GM21717 (cell line): Measurements from ENCODE around the gene ERP44.
"Not testable (repeated sequence)": the region's sequence is repeated elsewhere in the genome, so short reads cannot be mapped to it uniquely, and the experiment has no call there.

ENCODE experiments used
- ATAC-seq: cut with Tn5 transposase; IDR thresholded peaks from one replicate; pipeline ENCODE4 v1.9.1; 2021; ENCODE audit warnings: mild to moderate bottlenecking, moderate library complexity; ENCODE audit not compliant: unreplicated experiment

The ERP44 gene

DNA sequence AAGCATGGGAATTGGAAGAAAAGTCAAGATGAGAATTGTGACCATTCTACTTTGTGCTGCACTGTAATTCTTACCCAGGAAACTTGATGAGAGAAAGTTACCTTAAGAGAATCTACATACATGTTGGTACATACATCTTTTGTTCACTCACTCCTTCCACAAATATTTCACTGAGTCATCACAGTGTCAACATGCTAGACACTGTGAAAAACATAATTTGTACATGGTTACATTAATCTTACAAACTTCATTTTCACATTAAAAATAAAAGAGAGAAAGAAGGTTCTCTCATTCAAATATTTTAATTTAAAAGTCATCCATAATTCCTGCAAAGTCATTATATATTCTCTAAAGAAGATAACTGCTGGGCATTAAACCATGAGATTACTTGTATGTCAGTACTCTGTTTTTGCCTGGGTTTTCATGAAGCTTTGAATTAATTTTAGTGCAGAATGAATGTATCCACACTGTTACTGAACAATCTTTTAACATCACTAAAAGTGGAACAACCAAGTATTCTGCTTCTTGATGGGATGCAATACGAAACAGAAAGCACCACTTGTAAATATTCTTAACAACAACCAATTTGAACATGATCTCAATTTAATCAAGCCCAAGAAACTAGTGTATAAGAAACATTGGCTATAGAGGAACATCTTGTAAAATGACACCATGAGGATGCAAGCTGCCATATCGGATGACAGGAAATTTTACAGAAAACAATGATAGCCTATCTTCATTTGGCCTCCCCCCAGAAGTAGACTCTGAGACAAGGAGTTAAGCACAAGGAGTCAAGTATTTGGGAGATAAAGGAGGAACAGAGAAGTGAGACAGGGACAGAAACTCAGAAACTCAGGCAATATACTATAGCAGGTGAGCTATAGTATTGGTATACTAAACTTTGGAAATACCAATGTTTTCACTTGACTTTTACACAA is 28.4 kb downstream of the ERP44 start:
- no peak for ATAC-seq

DNA sequence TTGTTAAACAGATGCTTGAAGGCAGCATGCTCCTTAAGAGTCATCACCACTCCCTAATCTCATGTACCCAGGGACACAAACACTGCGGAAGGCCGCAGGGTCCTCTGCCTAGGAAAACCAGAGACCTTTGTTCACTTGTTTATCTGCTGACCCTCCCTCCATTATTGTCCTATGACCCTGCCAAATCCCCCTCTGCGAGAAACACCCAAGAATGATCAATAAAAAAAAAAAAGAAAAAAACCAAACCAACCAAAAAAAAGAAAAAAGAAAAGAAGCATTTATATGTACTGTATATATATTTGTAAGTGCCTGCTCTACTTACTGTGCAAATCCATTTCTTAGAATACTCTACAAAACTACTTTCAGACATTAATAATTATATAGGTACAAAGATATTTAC is 29.7 kb downstream of the ERP44 start:
- not testable (repeated sequence) for ATAC-seq

DNA sequence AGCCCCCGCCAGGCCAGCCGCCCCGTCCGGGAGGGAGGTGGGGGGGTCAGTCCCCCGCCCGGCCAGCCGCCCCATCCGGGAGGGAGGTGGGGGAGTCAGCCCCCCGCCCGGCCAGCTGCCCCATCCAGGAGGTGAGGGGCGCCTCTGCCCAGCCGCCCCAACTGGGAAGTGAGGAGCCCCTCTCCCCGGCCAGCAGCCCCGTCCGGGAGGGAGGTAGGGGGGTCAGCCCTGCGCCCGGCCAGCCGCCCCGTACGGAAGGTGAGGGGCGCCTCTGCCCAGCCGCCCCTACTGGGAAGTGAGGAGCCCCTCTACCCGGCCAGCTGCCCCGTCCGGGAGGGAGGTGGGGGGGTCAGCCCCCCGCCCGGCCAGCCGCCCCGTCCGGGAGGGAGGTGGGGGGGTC is 30.8 kb downstream of the ERP44 start:
- ATAC-seq: not testable (repeated sequence)

DNA sequence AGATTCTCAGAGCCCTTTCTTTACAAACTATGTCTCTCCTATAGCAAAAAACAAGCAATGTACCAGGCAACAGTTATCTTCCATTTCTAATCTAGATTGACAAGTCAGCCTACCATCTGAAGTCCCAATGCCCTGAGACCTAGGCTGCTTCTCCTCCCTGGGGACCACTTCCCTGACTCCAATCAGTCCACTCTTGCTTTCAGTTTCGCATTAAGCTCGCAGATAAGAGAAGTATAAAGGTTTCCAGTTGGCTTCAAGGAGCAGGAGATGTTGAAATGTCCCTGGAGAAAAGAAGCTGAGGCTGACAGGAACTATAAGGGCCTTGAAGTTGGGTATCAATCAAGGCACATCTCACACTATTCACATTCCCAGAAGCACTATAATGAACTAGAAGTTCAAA is 32.3 kb downstream of the ERP44 start:
- ATAC-seq: peak; percentile 92

DNA sequence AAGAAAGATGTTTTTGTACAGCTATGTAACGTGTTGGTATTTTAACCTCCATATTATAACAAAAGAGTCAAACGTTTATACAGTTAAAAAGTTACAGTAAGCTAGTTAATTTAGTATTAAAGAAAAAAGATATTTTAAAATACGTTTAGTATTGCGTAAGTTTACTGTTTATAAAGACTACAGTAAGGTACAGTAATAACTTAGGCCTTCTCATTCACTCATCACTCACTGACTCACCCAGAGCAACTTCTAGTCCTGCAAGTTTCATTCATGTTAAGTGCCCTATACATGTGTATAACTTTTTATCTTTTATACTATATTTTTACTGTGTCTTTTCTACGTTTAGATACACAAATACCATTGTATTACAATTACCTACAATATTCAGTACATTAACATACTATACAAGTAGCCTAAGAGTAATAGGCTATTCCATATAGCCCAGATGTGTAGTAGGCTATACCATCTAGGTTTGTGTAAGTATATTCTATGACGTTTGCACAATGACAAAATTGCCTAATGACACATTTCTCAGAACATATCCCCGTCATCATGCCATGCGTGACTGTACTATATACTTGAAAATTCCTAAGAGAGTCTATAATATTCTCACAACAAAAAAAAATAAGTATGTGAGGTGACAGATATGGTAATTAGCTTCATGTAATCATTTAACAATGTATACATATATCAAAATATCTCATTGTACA is 33.8 kb downstream of the ERP44 start:
- no peak for ATAC-seq

DNA sequence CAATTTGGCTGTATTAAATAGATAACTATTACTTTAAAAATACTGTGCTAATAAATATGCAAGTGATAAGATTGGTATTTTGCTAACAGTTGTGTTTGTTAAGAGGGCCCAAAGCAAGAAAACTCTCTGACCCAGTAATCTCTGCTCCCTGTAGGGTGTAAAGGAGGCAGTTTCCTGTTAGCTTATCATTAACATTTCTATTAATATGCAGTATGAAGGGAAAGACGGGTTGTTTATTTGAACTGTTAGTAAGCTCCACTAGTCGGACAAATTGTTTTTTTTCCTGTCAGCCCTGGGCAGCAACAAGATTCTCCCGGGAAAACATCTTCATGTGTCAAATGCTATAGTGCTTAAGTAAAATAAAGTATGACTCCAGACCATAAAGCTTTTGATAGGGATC is 35.6 kb downstream of the ERP44 start:
- ATAC-seq: no peak

DNA sequence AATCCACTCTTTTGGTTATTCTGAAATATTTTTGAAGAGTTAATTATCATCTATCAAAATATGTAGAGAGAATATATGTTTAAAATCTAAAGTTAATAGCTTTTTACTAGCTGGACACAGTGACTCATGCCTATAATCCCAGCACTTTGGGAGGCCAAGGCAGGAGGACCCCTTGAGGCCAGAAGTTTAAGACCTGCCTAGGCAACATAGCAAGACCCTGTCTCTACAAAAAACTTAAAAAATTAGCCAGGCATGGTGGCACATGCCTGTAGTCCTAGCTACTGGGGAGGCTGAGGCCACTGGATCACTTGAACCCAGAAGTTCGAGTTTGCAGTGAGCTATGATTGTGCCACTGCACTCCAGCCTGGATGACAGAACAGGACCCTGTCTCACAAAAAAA is 36.1 kb downstream of the ERP44 start:
- ATAC-seq: not testable (repeated sequence)

DNA sequence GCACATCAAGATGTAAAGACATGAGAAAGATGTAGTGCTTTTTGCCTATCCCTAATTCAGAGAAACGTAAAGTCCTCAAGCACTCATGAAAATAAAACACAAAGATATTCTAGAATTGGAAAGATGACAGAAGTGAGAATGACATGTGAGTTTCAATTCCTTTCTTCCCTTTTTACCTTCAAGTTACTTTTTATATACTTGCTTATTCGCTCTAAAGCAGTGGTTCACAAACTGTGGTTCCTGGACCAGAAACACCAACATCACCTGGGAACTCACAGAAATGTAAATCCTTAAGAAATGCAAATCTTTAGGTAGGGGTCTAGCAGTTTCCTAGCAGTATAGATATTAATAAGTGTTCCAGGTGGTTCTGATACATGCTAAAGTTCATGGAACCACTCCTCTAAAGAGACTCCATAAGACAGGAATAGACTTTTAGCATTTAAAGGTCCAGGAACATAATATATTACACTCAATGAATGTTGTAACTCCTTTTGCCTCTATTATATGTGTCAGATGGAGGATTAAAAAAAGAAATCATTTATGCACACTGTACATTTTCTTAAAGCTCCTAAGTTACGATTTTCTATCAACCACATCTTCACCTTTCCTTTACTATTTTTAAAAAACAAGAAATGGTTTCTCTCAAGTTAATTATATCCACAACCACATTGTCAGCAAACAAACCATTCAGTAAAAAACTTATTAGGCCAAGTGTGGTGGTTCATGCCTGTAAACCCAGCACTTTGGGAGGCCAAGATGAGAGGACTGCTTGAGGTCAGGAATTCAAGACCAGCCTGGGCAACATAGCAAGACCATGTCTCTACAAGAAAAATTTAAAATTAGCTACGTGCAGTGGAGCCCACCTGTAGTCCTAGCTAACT is 39.9 kb downstream of the ERP44 start:
- ATAC-seq: peak; percentile 79

DNA sequence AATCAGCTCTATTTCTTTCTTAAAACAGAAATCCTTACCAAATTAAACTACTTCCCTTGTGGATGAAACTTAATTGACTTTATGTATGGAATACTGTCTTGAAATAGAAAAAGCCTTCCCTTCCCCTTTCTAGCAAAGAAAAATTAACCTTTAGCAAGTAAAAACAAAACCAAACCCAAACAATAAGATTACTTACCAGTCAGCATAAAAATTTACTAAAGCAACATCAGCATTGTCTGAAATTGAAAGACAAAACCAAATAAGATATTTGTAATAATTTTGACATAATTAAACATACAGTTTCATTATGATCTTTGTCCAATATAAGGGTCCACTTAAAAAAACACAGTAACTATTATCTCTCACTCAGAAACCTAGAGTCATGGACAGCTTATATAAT is 41.2 kb downstream of the ERP44 start:
- ATAC-seq: no peak

DNA sequence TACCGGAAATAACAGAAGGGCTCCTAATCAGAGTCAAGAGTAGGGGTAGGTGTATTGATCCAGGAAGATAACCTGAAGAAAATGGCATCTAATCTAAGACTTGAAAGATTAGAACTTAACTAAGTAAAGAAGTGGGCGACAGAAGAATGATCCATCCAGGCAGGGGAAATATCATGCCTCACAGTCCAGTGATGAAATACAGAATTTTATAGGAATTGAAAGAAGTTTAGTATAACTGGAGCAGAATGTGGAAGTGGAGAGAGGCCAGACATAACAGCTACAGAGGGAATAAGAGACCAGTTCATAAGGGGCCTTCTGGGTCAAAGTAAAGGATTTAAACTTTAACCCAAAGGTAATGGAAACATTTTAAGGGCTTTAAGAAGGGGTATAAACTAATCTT is 42.2 kb downstream of the ERP44 start:
- no peak for ATAC-seq

DNA sequence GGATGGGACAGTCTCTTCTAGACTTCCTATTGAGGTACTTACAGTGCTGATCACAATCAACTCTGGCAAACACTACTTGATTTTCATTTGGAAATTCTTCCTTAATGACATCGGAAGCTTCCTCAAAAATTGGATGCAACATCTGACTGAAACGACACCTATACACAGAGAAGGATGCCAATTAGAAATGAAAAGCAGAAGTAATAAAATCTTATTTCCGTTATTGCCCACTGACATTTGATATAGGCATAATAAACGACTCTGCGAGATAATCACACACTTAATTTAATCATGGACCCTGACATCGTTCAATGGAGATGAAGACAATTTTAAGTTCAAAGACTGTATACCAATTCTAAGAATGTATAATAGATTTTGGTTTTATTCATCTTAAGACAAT is 46.4 kb downstream of the ERP44 start:
- no peak for ATAC-seq

DNA sequence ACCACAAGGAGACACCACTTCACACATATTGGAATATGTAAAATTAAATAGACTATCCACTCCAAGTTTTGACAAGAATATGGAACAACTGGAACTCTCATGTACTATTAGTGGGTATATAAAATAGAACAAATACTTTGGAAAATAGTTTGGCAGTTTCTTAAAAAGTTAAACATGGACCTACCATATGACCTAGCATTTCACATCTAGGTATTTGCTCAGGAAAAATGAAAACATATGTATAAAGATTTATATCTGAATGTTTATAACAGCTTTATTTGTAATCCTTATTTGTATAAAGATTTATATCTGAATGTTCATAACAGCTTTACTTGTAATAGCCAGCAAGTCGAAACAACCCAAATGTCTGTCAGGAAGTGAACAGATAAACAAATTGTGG is 49.2 kb downstream of the ERP44 start:
- ATAC-seq: no peak

DNA sequence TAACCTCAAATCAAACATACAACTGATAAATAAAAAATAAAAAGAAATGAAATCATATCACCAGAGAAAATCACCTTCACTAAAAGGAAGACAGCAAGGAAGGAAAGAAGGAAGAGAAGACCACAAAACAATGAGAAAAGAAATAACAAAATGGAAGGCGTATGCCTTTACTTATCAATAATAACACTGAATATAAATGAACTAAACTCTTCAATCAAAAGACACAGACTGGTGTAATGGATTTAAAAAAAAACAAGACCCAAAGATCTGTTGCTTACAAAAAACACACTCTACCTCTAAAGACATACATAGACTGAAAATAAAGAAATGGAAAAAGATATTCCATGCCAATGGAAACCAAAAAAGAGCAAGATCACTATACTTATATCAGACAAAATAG is 60.3 kb downstream of the ERP44 start:
- no peak for ATAC-seq

DNA sequence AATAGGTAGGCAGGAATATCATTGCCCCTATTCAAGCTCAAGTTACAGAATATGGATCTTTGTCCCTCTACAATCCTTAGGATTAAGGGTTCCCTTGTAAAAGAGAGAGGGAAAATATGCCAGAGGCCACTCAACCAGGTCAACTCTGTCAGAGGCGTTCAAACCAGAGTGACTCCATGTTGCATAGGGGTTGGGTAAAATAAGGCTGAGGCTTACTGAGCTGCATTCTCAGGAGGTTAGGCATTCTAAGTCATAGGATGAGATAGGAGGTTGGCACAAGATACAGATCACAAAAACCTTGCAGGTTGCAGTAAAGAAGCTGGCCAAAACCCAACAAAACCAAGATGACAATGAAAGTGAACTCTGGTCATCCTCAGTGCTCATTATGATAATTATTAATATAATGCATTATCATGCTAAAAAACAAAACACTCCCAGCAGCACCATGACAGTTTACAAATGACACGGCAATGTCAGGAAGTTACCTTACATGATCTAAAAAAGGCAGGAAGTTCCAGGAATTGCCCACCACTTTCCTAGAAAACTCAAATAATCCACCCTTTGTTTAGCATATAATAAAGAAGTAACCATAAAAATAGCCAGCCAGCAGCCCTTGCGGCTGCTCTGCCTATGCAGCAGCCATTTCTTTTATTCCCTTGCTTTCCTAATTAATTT is 64.8 kb downstream of the ERP44 start:
- ATAC-seq: no peak

DNA sequence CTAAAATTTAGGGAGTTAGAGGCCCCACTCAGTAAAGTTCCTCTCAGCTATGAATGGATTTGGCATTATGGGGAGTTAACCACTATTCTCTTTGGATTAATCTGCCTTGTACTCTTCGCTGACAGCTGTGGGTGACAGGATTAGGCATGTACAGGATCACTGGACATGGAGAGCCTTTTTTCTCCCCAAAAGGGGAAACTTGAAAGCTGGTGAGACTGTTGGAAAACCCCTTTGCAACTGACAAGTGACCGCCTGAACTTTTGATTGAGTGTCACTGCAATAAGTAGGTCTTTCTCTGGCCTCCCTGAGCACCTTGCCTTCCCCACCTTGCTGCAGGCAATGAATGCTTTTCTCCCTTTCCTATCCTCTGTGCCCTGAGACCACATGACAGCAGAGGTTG is 68.3 kb downstream of the ERP44 start:
- no peak for ATAC-seq

DNA sequence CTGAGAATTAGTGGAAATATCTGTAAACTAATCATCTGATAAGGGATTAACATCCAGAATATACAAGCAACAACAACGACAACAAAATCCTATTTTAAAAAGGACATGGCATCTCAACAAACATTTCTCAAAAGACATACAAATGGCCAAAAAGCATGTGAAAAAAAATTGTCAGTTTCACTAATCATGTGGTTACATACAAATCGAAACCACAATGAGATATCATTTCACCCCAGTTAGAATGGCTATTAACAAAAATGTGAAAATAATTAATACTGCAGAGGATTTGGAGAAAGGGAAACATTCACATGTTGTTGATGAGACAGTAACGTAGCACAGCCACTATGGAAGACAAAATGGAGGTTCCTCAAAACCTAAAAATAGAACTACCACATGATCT is 69.5 kb downstream of the ERP44 start:
- ATAC-seq: no peak

DNA sequence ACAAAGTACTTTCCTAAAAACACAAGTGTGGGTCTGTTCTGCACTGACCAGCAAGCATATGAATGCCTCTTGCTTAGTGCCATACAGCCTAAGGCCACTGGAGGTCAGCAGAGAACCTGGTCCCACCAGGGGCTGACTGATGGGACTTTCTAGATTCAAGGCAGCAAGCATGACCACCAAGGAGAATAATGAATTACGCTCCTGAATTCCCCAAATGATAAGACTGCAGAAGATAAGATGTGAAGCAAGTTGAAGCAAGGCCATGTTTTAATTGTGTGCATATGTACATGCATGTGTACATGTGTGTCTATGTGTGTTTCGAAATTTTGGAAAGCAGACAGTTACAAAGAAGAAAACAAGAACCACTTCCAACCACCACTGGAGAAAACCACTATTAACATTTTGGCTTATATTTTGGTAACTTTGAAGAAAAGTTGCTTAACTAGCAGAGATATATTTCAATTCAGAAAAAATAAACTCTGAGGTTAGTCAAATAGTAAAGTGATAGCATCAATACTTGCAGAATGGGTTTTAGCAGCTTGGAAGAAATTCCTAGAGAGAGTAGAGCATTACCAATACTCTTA is 70.5 kb downstream of the ERP44 start:
- ATAC-seq: peak; percentile 85

DNA sequence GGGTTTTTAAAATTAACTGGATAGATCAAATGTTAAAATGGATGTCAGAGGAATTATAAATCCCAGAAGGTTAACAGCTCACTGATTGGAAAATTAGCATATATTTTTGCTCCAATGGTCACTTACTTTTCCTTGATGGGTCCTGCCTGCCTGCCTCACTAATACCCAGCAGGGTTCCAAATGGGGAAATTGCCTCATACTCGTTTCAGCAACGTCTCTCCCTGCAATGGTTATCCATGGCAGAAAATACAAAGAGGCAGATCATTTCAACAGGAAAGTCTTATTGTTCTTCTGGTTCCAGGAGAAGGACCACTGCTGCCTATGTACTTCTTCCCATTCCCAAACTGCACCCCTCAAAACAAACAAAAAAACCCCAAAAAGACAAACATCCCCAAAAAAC is 71.3 kb downstream of the ERP44 start:
- no peak for ATAC-seq

DNA sequence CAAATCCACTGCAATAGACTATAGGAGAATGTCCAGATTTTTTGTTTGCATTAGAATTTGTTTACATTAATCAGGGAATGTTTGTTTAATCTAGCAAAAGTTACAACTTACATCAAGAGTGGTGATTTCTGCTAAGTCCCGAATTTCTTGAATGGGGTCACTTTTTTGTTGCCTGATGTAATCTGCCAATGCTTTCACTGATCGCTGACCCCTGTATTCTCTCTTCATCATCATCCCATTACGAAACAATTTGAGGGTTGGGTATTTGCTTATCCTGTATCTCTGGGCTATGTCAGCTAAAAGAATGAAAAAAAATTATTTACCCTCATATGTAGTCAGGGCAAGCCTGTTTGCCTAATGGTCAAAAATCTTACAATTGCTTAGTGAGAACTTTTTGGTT is 76.9 kb downstream of the ERP44 start:
- no peak for ATAC-seq

DNA sequence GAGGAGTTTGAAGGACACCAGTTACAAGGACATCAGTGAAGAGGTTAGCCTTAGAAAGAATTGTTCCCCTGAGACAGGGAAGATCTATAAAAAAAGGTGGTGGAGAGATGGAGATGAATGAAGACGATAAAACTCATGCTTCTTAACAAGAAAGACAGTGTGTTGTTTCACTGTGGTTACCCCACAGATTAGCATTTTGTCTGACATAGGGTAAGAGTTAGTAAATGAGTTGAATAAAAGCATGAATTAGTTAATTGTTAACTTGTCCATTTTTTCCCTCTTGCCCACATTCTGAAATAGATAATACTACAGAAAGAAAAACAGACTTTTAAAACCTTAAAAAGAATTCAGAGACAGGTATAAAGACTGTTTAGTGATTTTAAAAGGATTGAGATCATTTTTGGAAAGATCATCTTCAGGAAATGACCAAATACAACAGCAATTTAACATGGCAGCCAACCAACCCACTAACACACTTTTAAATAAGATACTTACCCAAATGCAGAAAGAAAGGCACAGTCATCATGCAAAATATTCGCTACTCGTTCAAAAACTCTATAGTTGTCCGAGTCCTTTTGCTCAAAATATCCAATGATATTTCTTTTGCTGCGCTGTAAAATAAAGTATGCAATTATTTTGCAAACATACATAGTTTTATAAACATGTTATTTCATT is 78.5 kb downstream of the ERP44 start:
- ATAC-seq: no peak
